GM10266 (cell line): ENCODE data around the gene AADACL4.

Experiments
- DNase-seq: peaks from one replicate; pipeline ENCODE4 v3.0.0; 2012; ENCODE audit errors: extremely low spot score
- TF ChIP-seq, protein P1 (sequence below): IDR thresholded peaks from 2 replicates; pipeline ENCODE4 v1.5.1; 2012; ENCODE audit warnings: mild to moderate bottlenecking, low read depth; ENCODE audit not compliant: control insufficient read depth, insufficient read depth; ENCODE audit errors: missing control alignments

The AADACL4 gene

GRCh38 chr1:12643785-12644184 is at the start of gene AADACL4:
Gene AADACL4 (plus strand): TSS chr1:12644085. CDS start chr1:12644547, 462 bp downstream.
- TF ChIP-seq, protein P1, sequence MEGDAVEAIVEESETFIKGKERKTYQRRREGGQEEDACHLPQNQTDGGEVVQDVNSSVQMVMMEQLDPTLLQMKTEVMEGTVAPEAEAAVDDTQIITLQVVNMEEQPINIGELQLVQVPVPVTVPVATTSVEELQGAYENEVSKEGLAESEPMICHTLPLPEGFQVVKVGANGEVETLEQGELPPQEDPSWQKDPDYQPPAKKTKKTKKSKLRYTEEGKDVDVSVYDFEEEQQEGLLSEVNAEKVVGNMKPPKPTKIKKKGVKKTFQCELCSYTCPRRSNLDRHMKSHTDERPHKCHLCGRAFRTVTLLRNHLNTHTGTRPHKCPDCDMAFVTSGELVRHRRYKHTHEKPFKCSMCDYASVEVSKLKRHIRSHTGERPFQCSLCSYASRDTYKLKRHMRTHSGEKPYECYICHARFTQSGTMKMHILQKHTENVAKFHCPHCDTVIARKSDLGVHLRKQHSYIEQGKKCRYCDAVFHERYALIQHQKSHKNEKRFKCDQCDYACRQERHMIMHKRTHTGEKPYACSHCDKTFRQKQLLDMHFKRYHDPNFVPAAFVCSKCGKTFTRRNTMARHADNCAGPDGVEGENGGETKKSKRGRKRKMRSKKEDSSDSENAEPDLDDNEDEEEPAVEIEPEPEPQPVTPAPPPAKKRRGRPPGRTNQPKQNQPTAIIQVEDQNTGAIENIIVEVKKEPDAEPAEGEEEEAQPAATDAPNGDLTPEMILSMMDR = no peak
- no peak for DNase-seq

DNA sequence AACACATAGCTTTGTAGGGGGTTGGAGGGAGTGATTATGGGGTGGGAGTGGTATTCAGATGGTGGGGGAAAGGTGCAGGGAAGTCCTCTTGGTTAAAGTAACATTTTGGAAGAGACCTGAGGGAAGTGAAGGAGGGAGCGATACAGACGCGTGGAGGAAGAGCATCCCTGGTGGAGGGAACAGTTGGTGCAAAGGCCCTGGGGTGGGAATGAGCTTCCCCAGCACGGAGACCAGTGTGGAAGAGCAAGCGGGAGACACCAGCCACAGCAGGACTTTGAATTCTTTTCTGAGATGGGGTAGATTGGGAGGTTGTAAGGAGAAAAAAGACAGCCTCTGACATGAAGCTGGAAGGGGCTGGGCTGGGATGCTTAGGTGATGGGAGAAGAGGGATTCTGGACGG is 49.4 kb upstream of the AADACL4 start:
- DNase-seq = no peak
- TF ChIP-seq, protein P1 = no peak

- DNase-seq = no peak
- TF ChIP-seq, protein P1 = no peak
These were observed 48.7 kb upstream of the AADACL4 start for GRCh38 chr1:12594966-12595756.

- no peak for DNase-seq
These were observed 48.2 kb upstream of the AADACL4 start for GRCh38 chr1:12595757-12596006.

DNA sequence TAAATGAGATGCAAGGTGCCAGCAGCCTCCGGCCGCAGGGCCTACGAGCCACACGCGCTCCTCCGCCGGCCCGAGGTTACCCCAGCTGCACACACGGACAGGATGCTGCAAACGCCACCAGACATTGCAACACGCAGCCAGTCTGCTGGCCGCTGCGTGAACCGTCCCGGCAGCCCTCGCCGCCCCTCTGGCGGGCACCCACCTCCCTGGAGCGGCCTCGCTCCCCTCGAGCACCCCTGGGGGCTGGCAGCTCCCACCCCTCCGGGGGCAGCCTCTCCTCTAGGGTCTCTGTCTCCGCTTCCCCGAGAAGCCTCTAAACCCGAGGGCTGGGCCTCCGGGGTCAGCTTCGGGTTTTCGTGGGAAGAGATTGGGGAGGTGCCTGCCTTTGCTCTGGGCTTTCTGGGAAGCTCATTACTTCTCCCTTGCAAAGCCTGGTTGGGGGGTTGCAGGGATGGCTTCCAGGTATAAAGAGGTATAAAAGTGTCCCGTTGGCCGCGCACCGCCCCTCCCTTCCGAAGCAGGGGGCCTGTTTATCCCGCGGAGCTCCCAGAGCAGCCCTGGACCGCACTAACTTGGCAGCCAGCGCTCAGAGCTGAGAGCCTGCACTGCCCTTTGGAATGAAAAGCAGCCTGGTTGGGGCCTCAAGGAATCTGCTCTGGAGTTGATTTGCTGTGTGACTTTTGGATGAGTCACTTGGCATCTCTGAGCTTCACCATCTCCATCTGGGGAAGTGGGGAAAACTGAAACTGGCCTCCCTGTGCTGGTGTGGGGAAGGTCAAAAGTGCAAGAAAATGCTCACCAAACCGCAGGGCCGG is 47.7 kb upstream of the AADACL4 start:
- TF ChIP-seq, protein P1 = no peak
- DNase-seq = no peak

More at GRCh38 chr1:12595757-12596006, 48.2 kb upstream of the AADACL4 start:
- TF ChIP-seq, protein P1 = no peak

- TF ChIP-seq, protein P1 = no peak
- DNase-seq = no peak
These were observed 46.1 kb upstream of the AADACL4 start for GRCh38 chr1:12597792-12598191.

DNA sequence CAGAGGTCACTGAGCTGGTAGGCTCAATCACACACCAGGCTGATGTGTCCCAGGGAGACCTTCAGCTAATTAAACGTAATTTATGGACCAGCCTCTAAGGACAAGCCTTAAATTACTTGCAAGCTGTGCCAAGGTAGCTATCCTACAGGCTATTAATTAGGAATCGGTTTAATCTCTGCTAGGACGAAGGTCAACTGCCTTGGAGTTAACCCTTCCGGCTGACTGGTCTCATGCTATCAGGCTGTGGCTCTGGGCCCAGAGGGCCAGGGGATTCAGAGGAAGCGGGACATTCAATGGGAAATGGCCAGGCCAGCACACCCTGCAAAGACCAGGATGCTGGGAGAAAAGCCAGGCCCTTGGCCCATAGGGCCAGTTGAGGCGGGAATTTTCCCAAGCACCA is 44.9 kb upstream of the AADACL4 start:
- TF ChIP-seq, protein P1 = no peak
- DNase-seq = no peak
